ENCODE results near the gene GYS1.
"Not testable (repeated sequence)": the region's sequence is repeated elsewhere in the genome, so short reads cannot be mapped to it uniquely, and the experiment has no call there.

GYS1 gene

DNA sequence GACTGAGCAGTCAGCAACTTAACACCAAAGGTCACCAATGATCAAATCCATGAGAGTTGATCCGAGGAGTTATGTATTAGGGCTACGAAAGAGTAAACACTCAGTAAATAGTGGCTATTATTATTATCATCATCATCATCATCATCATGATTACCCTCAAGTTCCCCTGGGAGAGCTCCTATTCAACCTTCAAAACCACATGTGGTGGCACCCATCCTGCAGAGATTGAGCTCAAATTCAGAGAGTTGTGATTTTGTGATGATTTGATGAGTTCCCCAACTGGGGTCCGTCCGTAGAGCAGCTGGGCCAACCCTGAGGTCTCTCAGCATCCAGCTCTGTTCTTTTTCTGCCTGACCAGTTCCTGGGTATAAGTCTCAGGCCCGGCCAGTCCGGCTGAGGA is 32.0 kb upstream of the GYS1 start:
- H3K4me3 ChIP-seq (ENCODE audit: control insufficient read depth, low read depth, low read length); DNase-seq (ENCODE audit: low read depth): not testable (repeated sequence)

DNA sequence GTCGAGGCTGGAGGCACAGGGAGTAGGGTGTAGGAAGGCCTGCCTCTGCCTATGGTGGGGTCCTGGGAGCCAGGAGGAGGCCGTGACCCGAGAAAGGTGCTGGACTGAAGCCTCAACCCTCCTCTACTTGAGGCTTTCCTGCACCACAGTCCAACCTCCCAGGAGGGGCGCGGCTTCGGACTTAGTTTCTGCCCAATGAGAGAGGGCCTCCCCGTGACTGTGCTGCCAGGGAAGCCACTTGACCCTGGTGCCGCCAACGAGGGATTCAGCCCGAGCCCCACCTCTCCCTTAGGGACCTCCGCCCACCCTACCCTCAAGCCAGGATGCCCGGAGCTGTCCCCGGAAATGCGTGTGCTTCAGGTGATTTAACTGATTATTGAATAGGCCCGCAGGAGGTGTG is 31.1 kb upstream of the GYS1 start, which contains the start of gene CGB3:
TSS of gene CGB3 (minus strand) at position 101 of the 400 bp plus-strand sequence. CDS start 362 bp downstream, outside the sequence.
- not testable (repeated sequence) for H3K4me3 ChIP-seq (ENCODE audit: control insufficient read depth, low read depth, low read length); DNase-seq (ENCODE audit: low read depth)

DNA sequence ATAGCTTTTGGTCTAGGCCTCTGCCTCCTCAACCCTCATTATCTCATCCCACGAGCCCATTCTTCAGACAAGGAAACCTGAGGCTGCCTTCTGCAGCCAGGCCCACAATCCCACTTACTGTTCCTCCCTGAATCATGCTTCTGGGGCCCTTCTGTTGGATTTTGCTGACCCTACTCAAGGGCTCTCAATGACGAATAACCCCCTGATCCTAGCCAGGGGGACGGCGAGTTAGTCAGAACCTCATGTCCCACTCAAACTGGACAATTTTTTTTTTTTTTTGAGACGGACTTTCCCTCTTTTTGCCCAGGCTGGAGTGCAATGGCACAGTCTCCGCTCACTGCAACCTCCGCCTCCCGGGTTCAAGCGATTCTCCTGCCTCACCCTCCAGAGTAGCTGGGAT is 29.0 kb upstream of the GYS1 start:
- no peak for DNase-seq (ENCODE audit: low read depth)
- H3K4me3 ChIP-seq (ENCODE audit: control insufficient read depth, low read depth, low read length), result no peak overlapping the region

DNA sequence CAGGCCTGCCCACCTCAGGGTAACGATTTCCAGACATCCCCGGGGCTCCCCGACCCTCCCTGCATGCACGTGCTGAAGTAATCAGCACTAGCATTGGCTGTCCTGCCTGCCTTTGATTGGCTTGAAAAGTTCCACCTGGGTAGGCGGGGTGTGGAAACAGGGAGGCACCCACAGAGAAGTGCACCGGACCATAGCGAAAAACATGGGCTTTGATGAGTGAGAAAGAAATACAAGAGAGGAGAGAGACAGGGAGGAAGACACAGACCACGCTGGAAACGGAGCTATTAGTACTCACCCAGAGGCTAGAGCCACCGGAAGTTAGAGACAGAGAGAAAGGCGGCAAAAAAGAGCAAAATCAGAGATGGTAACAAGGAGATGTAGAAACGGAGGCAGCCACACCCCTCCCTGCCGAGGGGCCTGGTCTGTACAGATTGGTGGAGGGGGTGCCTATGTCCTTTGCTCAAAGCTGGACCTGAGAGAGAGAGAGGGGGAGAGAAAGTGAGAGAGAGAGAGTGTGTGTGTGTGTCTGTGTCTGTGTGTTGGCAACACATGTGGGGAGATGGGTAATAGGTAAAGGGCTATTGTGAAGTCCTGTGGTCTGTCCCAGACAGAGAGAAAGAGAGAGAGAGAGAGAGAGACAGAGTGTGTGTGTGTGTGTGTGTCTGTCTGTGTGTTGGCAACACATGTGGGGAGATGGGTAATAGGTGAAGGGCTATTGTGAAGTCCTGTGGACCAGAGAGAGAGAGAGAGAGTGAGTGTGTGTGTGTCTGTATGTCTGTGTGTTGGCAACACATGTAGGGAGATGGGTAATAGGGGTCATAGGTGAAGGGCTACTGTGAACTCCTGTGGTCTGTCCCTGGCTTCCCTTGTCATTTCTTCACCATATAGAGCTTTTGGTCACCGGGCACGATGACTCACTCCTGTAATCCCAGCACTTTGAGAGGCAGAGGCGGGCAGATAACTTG is 28.1 kb upstream of the GYS1 start:
- H3K4me3 ChIP-seq (ENCODE audit: control insufficient read depth, low read depth, low read length), result no peak overlapping the region
- DNase-seq (ENCODE audit: low read depth), result peak; percentile 70
- TF ChIP-seq, protein P1, sequence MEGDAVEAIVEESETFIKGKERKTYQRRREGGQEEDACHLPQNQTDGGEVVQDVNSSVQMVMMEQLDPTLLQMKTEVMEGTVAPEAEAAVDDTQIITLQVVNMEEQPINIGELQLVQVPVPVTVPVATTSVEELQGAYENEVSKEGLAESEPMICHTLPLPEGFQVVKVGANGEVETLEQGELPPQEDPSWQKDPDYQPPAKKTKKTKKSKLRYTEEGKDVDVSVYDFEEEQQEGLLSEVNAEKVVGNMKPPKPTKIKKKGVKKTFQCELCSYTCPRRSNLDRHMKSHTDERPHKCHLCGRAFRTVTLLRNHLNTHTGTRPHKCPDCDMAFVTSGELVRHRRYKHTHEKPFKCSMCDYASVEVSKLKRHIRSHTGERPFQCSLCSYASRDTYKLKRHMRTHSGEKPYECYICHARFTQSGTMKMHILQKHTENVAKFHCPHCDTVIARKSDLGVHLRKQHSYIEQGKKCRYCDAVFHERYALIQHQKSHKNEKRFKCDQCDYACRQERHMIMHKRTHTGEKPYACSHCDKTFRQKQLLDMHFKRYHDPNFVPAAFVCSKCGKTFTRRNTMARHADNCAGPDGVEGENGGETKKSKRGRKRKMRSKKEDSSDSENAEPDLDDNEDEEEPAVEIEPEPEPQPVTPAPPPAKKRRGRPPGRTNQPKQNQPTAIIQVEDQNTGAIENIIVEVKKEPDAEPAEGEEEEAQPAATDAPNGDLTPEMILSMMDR (conservative IDR thresholded peaks at IDR 0.05; ENCODE audit: control insufficient read depth, insufficient read depth, low read depth, low read length), result no peak

More for the DNA sequence above, 29.0 kb upstream of the GYS1 start:
- TF ChIP-seq, protein P1 (conservative IDR thresholded peaks at IDR 0.05; ENCODE audit: control insufficient read depth, insufficient read depth, low read depth, low read length), result no peak

DNA sequence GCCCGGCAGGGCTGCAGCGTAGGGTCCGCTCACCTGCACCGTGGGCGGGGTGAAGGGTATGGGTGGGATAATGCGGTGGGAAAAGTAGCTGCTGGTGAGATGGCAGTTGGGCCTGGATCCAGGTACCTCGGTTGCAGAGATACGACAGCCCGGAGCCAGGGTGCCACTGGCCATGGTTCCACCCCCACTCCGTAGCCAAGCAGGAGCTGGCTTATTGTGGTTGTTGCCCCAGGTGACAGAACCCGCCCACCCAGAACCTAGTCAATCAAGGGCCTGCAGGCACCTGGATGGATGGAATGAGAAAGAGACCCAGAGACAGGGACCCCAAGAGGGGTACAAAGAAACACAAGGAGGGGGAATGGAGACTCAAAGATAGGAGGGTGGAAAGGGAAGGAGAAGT is 27.2 kb upstream of the GYS1 start:
- no peak overlapping the region for H3K4me3 ChIP-seq (ENCODE audit: control insufficient read depth, low read depth, low read length)
- TF ChIP-seq, protein P1 (conservative IDR thresholded peaks at IDR 0.05; ENCODE audit: control insufficient read depth, insufficient read depth, low read depth, low read length), result no peak
- DNase-seq (ENCODE audit: low read depth), result no peak

DNA sequence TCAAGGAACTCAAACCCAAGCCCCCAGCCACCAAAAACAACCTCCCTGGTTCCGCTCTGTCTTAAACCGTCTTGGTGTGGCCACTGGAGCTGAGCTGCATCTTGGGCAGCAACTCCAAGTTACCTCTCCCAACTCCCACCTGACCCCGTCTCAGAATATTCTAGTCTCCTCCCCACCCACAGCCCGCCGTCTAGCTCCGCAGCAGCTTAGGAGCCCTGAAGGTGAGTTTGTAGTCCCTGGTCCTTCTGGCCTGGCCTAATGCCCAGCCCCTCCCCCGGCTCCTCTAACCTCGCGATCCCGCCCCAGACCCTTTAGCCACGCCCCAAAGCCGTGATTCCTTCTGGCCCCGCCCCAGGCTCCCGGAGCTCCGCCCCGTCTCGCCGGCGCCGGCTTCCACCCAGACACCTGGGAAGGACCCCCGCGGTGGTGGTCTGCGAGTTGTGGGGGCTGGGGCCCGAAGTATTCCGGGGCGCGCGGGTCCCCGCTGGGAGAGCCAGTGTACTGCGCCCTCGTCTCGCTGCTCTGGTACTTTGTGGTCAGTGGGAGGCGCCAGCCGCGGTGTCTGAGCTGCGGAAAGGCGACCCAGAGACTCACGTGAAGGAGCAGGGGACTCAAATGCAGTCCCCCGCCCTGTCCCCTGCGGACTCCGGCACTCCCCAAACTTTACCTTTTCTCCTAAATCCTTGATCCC is 26.3 kb upstream of the GYS1 start:
- H3K4me3 ChIP-seq (ENCODE audit: control insufficient read depth, low read depth, low read length), result peak overlapping the region; percentile 27
- peak; percentile 31 for DNase-seq (ENCODE audit: low read depth)
- TF ChIP-seq, protein P1 (conservative IDR thresholded peaks at IDR 0.05; ENCODE audit: control insufficient read depth, insufficient read depth, low read depth, low read length), result no peak

DNA sequence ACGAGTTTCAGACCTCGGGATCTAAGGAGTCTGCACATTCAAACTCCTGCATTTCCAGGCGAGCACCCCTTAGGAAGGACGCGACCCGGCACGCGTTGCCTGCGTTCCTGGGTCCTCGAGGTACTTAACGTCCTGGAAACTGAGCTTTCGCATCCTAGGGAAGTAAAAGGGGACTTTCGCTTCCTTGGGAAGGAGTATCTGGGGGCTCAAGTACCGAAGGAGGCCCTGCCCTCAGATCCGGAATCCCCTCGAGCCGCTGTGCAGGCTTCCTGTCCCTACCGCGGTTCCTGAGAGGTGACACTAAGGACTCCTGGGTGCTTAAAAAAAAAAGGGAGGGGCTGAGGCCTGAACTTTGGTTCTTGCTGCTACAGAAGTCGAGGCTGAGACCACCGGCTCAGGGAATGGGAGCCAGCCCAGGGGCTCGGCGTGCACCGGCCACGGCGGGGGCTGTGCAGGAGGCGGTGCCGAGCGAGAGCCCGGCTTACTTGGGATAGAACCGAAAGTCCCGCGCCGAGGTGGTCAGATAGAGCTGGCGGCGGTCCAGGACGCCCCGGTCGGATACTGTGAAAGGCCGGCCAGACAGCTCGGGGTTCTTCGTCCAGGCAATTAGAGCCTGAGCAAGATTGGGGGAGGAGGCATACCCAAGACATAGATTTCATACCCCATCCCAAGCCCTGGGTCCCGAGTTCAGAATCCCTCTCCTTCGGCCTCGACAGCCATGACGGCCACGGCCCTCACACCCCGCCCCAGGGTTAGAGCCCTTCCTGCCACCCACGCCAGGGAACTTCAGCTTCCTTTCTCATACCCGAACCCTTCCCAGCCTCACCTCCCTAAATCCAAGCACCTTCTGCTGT is 25.5 kb upstream of the GYS1 start:
- DNase-seq (ENCODE audit: low read depth), result not testable (repeated sequence)

More for the DNA sequence above, 25.5 kb upstream of the GYS1 start:
- H3K4me3 ChIP-seq (ENCODE audit: control insufficient read depth, low read depth, low read length), result peak overlapping the region; percentile 31

All from fibroblast of mammary gland (primary cell).